T47D (cell line): ENCODE data around the gene ECE1.

Experiments
- DNase-seq, 2 experiments: peaks; one replicate each; pipeline versions ENCODE4 v3.0.0 to v3.0.0-alpha.2; 2011 to 2012; ENCODE audit warnings: low read depth in 1 of 2, low spot score in 1 of 2
- JUND ChIP-seq: IDR thresholded peaks from 2 replicates; pipeline ENCODE4 v1.6.1; 2012; ENCODE audit warnings: low read depth
- in situ Hi-C: cut with HindIII; loops from 2 replicates; pipeline ENCODE4 v1.10.0; 2016; ENCODE audit warnings: low sequenced_read_pairs, low pct_unique_long_range_greater_than_20kb

ECE1 gene

GRCh38 chr1:21332554-21333311, 42.5 kb upstream of the ECE1 start:
- in situ Hi-C loops: no loop called here
- TF ChIP-seq JUND: no peak
- DNase-seq: no peak

GRCh38 chr1:21331752-21332478, 41.7 kb upstream of the ECE1 start:
- peak in 1 of 2 experiments; percentile 20 for DNase-seq
- TF ChIP-seq JUND: no peak
- in situ Hi-C loops: no loop called here

GRCh38 chr1:21330544-21330943, 40.3 kb upstream of the ECE1 start:
- no peak for DNase-seq
- in situ Hi-C loops: no loop called here
- TF ChIP-seq JUND: no peak

- TF ChIP-seq JUND: no peak
- DNase-seq: peak; percentile 48 to 77
- in situ Hi-C loops: no loop called here
Measured at GRCh38 chr1:21329209-21329844, 39.1 kb upstream of the ECE1 start.

- in situ Hi-C loops: no loop called here
- DNase-seq: no peak
Measured at GRCh38 chr1:21327566-21328323, 37.5 kb upstream of the ECE1 start.

GRCh38 chr1:21326861-21327344, 36.6 kb upstream of the ECE1 start:
- TF ChIP-seq JUND: no peak
- DNase-seq: no peak
- in situ Hi-C loops: no loop called here

More at GRCh38 chr1:21327566-21328323, 37.5 kb upstream of the ECE1 start:
- no peak for TF ChIP-seq JUND

GRCh38 chr1:21325731-21326387, 35.6 kb upstream of the ECE1 start:
- in situ Hi-C loops: no loop called here
- TF ChIP-seq JUND: no peak
- no peak for DNase-seq

- DNase-seq: no peak
- no peak for TF ChIP-seq JUND
- in situ Hi-C loops: no loop called here
Measured at GRCh38 chr1:21325231-21325718, 35.0 kb upstream of the ECE1 start.

GRCh38 chr1:21324368-21325141, 34.3 kb upstream of the ECE1 start:
- in situ Hi-C loops: no loop called here
- no peak for TF ChIP-seq JUND
- peak in 1 of 2 experiments; percentile 51 for DNase-seq

GRCh38 chr1:21323091-21323490, 32.8 kb upstream of the ECE1 start:
- in situ Hi-C loops: no loop called here
- no peak for TF ChIP-seq JUND
- no peak for DNase-seq

- no peak for DNase-seq
- TF ChIP-seq JUND: no peak
- in situ Hi-C loops: no loop called here
Measured at GRCh38 chr1:21322681-21323016, 32.4 kb upstream of the ECE1 start.
